ENCODE measurements around the gene TRABD2B.

TRABD2B gene

DNA sequence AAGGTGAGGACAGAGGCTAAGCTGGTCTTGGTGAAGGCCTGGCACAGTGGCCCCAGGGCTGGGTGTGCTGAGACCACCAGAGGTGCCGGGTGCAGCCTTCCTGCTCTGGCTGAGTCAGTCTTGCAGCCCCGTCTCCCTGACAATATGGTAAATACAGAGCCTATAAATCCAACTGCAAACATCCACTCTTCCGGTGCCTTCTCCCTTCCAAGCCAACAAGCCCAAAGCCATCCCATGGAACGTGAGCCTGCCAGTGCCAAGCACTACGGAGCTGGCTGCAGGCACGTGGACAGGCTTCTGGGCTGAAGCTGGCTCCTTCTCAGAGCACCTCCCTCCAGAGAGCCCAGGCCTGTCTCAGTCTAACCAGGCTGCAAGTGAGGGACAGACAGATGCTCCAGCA is 70.0 kb downstream of the TRABD2B start:
- no peak overlapping the region for H3K4me3 ChIP-seq (ENCODE audit: control insufficient read depth, low read depth, low read length)
- TF ChIP-seq, protein P1, sequence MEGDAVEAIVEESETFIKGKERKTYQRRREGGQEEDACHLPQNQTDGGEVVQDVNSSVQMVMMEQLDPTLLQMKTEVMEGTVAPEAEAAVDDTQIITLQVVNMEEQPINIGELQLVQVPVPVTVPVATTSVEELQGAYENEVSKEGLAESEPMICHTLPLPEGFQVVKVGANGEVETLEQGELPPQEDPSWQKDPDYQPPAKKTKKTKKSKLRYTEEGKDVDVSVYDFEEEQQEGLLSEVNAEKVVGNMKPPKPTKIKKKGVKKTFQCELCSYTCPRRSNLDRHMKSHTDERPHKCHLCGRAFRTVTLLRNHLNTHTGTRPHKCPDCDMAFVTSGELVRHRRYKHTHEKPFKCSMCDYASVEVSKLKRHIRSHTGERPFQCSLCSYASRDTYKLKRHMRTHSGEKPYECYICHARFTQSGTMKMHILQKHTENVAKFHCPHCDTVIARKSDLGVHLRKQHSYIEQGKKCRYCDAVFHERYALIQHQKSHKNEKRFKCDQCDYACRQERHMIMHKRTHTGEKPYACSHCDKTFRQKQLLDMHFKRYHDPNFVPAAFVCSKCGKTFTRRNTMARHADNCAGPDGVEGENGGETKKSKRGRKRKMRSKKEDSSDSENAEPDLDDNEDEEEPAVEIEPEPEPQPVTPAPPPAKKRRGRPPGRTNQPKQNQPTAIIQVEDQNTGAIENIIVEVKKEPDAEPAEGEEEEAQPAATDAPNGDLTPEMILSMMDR (conservative IDR thresholded peaks at IDR 0.05; ENCODE audit: control insufficient read depth, insufficient read depth, low read depth, low read length) = no peak
- no peak for DNase-seq (ENCODE audit: low read depth)

DNA sequence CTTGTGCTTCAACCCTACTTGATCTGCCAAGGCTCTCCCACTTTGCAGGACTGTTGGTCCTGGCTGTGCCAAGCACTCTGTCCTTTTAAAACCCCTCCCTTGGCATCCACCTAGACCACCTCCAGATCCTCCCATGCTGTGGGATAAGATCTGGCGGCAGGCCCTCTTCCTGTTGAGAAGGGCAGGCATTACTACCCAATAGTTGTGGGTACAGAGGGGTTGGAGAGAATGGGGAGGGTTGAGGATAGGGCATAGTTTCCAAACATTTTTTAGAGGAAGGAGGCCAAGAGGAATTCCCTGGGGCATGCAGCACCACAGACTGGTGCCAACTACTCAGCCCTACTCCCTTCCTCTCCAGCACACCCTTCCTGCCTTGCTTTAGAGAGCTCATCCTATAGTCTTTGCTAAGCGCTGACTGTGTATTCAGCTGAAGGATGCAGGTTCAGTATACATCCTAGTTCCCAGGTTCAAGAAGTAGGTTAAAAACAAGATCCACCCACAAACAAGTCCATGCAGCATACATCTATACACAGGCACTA is 70.7 kb downstream of the TRABD2B start:
- no peak for DNase-seq (ENCODE audit: low read depth)
- TF ChIP-seq, protein P1 (conservative IDR thresholded peaks at IDR 0.05; ENCODE audit: control insufficient read depth, insufficient read depth, low read depth, low read length) = no peak
- no peak overlapping the region for H3K4me3 ChIP-seq (ENCODE audit: control insufficient read depth, low read depth, low read length)

DNA sequence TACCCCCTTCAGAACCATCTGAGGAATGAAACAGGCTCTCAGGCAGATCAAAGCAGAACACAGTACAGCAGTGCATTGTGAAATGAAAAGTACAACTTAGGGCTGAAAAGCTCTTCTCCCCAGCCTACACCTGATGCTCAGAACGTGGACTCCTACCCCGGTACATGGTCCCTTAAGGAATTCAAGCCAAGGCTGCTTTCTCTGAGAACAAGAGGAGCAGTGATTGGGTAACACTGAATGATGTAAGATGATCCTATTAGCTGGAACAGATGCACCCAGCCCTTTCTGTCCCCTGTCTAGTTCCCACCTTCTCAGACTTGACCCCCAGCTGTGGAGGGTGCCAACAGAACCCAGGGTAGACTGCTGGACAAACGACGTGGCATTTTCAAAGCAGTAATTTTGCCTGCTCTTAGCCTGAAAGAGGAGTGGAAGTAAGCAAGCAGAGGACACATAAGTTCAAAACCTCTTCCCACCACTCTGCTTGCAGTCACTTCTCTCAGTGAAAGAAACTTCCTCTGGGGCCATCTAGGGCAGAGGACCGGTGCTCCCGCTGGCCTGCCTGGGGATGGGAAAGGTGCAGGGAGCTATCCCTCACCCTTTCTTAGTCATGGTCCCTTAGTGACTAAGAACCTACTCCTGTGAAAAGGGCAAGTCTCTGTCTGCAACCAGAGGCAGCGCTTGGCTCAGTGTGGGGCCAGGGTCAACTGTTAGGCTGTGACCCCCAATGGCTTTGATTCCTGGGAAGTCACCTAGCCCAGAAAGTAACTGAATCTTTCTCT is 72.7 kb downstream of the TRABD2B start:
- TF ChIP-seq, protein P1 (conservative IDR thresholded peaks at IDR 0.05; ENCODE audit: control insufficient read depth, insufficient read depth, low read depth, low read length) = no peak
- no peak overlapping the region for H3K4me3 ChIP-seq (ENCODE audit: control insufficient read depth, low read depth, low read length)

DNA sequence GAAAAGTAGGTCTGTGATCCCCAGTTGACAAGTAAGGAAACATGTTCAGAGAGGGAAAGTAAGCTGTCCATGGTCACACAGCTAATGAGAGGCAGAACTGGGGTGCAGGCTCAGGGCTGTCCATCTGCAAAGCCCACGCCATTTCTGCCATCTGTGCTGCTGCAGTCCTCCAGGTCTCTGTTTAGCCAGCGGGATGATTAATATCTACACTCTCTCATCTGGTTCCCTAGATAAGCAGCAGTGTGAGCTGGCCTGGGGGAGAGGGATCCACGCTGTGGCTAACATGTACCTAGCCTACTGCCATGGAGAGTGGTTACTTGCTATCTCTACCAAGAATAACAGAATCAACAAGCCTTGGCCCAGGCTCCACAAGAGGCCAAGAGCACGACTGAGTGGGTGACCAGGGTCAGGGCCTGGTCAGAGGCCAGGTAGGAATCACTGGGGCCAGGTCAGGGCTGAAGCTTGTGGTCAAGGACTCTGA is 75.2 kb downstream of the TRABD2B start:
- DNase-seq (ENCODE audit: low read depth) = no peak
- TF ChIP-seq, protein P1 (conservative IDR thresholded peaks at IDR 0.05; ENCODE audit: control insufficient read depth, insufficient read depth, low read depth, low read length) = no peak
- H3K4me3 ChIP-seq (ENCODE audit: control insufficient read depth, low read depth, low read length) = no peak overlapping the region

More for the DNA sequence above, 72.7 kb downstream of the TRABD2B start:
- DNase-seq (ENCODE audit: low read depth) = no peak

DNA sequence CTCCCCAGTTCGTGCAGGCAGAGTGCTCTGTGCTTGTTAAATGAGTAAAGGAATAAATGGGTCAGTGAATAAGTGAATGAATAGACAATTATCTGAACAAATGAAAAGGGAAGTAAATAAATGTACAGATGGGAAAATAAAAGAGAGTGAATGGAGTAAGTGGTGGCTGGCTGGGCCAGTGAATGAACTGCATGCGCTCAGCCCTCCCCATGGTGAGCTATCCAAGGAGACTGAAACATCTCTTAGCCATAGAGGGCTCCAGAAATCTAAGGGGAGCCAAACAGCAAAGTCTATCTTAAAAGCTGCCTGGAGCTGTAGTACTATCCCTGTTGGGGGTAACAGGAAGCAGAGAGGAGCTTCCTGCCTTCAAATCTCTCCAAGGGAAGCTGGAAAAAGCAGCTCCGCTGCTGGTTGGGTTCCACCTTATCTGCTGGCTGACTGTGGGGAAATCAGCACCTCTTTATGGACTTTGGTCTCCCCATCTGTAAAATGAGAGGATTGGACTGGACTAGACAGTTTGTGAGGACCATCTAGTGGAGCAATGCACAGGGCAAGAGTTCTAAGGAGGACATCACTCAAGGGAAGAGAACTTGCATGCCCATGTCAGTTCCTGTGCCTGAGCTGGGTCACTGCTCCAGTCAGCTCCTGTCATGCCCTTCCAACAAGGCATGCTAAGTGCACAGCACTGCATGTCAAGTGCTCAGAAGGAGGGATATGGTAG is 77.9 kb downstream of the TRABD2B start:
- no peak for DNase-seq (ENCODE audit: low read depth)
- TF ChIP-seq, protein P1 (conservative IDR thresholded peaks at IDR 0.05; ENCODE audit: control insufficient read depth, insufficient read depth, low read depth, low read length) = no peak
- H3K4me3 ChIP-seq (ENCODE audit: control insufficient read depth, low read depth, low read length) = no peak overlapping the region

DNA sequence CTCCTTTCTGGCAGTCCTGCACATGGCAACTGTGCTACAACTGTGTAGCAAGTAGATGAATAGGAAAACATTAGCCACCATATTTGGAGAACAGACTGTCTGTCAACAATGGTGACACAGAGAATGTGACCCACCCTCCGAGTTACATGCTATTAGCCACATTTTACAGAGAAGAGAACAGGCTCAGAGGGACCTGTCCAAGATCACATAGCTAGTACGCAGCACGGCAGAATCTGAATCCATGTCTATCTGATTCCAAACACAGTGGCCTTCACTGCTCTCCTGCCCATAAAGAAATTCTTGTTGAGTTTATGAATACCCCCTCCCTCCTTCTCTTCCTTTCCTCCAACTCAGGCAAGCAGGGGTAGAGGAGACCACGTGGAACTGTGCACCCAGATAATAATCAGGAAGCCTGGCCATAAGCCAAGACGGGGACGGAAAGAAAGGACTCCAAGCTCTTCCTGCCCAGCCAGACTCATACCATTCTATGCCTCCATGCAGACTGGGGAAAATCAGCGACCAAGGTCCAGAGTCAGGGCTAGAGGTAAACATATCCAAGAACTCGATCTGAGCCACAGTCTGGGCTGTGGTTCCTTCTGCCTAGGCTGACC is 78.8 kb downstream of the TRABD2B start:
- no peak overlapping the region for H3K4me3 ChIP-seq (ENCODE audit: control insufficient read depth, low read depth, low read length)
- DNase-seq (ENCODE audit: low read depth) = no peak
- TF ChIP-seq, protein P1 (conservative IDR thresholded peaks at IDR 0.05; ENCODE audit: control insufficient read depth, insufficient read depth, low read depth, low read length) = no peak
